ENCODE measurements around the gene TRPM2.
"Not testable (repeated sequence)": the region's sequence is repeated elsewhere in the genome, so short reads cannot be mapped to it uniquely, and the experiment has no call there.

Gene TRPM2

GRCh38 chr21:44414291-44415072, 61.1 kb downstream of the TRPM2 start:
- DNase-seq (ENCODE audit: low read depth): no peak
- no peak for TF ChIP-seq CTCF (conservative IDR thresholded peaks at IDR 0.05; ENCODE audit: low read depth, low read length)
- no peak overlapping the region for H3K4me3 ChIP-seq (ENCODE audit: low read depth, low read length)

- no peak for DNase-seq (ENCODE audit: low read depth)
- no peak overlapping the region for H3K4me3 ChIP-seq (ENCODE audit: low read depth, low read length)
- TF ChIP-seq CTCF (conservative IDR thresholded peaks at IDR 0.05; ENCODE audit: low read depth, low read length): no peak
Measured at GRCh38 chr21:44415073-44416025, 61.9 kb downstream of the TRPM2 start.

GRCh38 chr21:44416193-44416592, 62.8 kb downstream of the TRPM2 start:
- no peak for TF ChIP-seq CTCF (conservative IDR thresholded peaks at IDR 0.05; ENCODE audit: low read depth, low read length)
- no peak for DNase-seq (ENCODE audit: low read depth)
- no peak overlapping the region for H3K4me3 ChIP-seq (ENCODE audit: low read depth, low read length)

GRCh38 chr21:44417621-44418107, 64.2 kb downstream of the TRPM2 start:
- DNase-seq (ENCODE audit: low read depth); H3K4me3 ChIP-seq (ENCODE audit: low read depth, low read length): not testable (repeated sequence)

GRCh38 chr21:44418108-44418875, 64.9 kb downstream of the TRPM2 start:
- no peak for TF ChIP-seq CTCF (conservative IDR thresholded peaks at IDR 0.05; ENCODE audit: low read depth, low read length)
- no peak for DNase-seq (ENCODE audit: low read depth)
- no peak overlapping the region for H3K4me3 ChIP-seq (ENCODE audit: low read depth, low read length)

GRCh38 chr21:44418876-44419230, 65.4 kb downstream of the TRPM2 start:
- DNase-seq (ENCODE audit: low read depth): no peak
- TF ChIP-seq CTCF (conservative IDR thresholded peaks at IDR 0.05; ENCODE audit: low read depth, low read length): no peak
- H3K4me3 ChIP-seq (ENCODE audit: low read depth, low read length): no peak overlapping the region

- H3K4me3 ChIP-seq (ENCODE audit: low read depth, low read length): no peak overlapping the region
- no peak for TF ChIP-seq CTCF (conservative IDR thresholded peaks at IDR 0.05; ENCODE audit: low read depth, low read length)
- DNase-seq (ENCODE audit: low read depth): no peak
Measured at GRCh38 chr21:44419679-44420078, 66.3 kb downstream of the TRPM2 start.
